Gastrocnemius medialis (tissue), 4 donors: ENCODE measurements around the gene SQOR.
A peak's percentile ranks its signal among the peaks of the same experiment; 100 is the strongest.

Source experiments
- POLR2A ChIP-seq, 2 donors: fragments of 450-650 bp; IDR thresholded peaks; one replicate each; pipeline ENCODE4 v1.6.1; 2017; ENCODE audit warnings: antibody characterized with exemption in 2 of 2, mild to moderate bottlenecking in 2 of 2, moderate library complexity in 2 of 2
- TF ChIP-seq, protein P1 (sequence below), 5 experiments: fragments of 450-650 bp in 3 of 5; fragments of 200-600 bp in 2 of 5; sonication (generic) in 2 of 5; IDR thresholded peaks in 4 of 5; conservative IDR thresholded peaks in 1 of 5; 1 replicate in 4 of 5; 2 replicates in 1 of 5; pipeline ENCODE4 v1.5.1; 2016 to 2019; ENCODE audit warnings: antibody characterized with exemption in 5 of 5, mild to moderate bottlenecking in 3 of 5, moderate library complexity in 3 of 5

DNA sequence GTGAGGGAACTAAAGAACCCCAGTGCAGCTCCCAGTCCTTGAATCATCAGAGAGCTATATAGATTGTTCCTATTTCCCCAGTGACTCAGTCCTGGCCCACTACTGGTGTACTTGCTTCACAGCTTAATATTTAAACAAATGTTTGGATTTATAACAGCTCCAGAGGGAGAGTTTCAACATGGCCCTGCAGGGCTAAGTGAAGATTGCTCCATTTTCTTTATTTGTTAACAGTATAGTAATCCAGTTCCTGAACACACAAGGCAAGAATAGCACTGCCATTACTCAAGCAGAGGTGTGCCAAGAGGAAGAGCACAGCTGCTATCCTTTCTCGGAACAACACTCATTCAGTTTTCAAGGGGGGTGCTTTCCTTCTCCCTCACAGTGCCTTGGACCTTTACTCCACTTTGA is 6.5 kb downstream of the SQOR start:
- peak; percentile 21 to 34 for TF ChIP-seq POLR2A (IDR thresholded peaks at IDR 0.05)
- TF ChIP-seq, protein P1, sequence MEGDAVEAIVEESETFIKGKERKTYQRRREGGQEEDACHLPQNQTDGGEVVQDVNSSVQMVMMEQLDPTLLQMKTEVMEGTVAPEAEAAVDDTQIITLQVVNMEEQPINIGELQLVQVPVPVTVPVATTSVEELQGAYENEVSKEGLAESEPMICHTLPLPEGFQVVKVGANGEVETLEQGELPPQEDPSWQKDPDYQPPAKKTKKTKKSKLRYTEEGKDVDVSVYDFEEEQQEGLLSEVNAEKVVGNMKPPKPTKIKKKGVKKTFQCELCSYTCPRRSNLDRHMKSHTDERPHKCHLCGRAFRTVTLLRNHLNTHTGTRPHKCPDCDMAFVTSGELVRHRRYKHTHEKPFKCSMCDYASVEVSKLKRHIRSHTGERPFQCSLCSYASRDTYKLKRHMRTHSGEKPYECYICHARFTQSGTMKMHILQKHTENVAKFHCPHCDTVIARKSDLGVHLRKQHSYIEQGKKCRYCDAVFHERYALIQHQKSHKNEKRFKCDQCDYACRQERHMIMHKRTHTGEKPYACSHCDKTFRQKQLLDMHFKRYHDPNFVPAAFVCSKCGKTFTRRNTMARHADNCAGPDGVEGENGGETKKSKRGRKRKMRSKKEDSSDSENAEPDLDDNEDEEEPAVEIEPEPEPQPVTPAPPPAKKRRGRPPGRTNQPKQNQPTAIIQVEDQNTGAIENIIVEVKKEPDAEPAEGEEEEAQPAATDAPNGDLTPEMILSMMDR (IDR thresholded peaks at IDR 0.05 in 4 of 5, conservative IDR thresholded peaks at IDR 0.05 in 1 of 5): no peak
